ENCODE measurements around the gene SEMA3B. TPM values are rescaled to one million over a fixed set of nuclear protein-coding genes. Genes with fewer than 3 reads are reported as not detected.
"Not testable (repeated sequence)": the region's sequence is repeated elsewhere in the genome, so short reads cannot be mapped to it uniquely, and the experiment has no call there.

SEMA3B gene
- total RNA-seq, 1 experiment from 2014 or later: 4.8 TPM

DNA sequence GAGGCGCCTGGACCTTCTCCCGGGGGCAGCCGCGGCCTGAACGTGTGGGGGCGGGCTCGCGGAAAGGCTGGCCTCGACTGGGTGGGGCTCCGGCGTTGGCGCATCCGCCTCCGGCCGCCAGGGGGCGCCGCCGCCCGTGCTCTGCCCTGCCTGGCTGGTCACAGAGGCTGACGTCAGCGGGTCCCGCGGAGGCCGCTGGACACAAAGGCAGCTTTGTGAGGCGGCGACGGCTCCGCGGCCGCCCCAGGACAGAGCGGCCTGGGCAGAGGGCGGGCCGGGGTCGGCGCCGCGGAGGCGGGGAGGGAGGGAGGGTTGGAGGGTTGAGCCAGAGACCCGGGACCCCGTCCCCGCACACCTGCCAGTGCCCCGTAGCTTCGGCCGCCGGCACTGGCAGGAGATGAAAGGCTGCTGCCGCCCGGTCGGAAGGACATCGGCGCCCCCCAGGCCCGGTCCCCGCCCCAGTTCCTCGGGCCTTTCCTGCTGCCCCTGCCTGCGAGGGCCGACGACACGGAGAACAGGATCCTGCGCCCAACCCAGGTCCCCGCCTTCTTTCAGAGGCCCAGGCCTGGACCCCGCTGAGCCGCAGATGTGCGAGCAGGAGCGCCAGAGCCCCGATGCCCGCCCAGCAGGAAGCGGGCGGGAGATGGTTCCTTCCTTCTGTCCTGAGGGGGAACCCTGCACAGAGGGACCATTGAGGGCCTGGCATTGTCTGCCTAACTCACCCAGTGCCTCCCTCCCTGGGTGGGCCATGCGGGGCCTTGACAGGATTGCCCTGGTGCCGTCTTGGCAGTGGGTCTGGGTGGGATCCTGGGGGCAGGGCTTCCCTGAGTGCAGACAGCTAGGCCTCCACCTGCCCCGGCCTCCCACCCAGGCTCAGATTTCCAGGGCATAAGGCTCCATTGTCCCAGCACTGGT is 8.7 kb upstream of the SEMA3B start:
- no peaks in the 10 kb centered on the region for H3K9me3 ChIP-seq (replicated peaks)
- H3K27ac ChIP-seq: peak overlapping the region; percentile 99
- no peaks in the 10 kb centered on the region for H3K27me3 ChIP-seq
- H3K4me3 ChIP-seq: peak overlapping the region; percentile 57
- H3K4me1 ChIP-seq: peaks cover 44% of the 10 kb centered on the region
- peak; percentile 95 for DNase-seq
- H3K36me3 ChIP-seq: peaks cover 6% of the 10 kb centered on the region; the same call in 1 of the 2 replicates

DNA sequence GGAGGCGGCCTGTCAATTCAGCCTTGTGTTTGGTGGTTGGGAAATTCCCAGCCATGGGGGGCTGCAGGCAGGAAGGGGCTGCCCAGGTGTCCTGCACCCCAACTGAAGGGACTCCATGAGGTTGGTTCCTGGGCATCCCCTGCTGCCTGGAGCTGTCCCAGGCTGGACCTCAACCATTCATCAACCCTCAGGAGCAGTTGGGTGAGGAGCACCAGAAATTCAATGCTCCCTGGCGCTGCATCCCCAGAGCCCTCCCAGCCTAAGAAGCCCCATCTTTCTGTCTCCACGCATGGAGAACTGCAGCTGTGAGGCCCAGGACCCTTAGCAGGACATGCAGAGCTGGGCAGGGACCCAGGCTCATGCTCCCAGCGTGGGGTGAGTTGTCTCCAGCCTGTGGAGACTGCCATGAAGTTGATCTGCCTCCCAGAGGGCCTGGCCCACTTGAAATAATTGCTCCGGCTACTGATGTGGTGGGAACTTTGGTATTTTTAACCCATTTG is 8.0 kb upstream of the SEMA3B start:
- peak overlapping the region; percentile 99 for H3K27ac ChIP-seq
- H3K4me1 ChIP-seq: peaks cover 51% of the 10 kb centered on the region
- H3K4me3 ChIP-seq: peak overlapping the region; percentile 57

DNA sequence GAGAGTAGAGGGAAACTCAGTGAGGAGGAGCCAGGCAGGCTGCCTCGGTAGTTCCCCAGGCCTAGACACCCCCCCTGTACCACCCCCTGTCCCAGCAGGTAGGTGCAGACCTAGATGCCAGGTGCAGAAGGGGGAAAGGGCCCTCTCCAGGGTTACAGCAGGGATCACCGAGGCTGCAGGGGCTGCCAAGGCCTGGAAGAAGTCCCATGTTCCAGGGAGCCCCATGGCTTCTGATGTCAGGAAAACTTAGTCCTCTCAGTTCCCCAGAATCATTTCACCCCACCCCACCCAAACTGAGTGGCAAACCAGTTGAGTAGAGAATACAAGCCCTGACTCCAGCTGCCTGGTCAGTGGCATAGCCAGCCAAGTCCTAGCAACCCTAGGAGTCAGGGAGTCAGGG is 7.4 kb upstream of the SEMA3B start:
- peaks cover 6% of the 10 kb centered on the region; the same call in 1 of the 2 replicates for H3K36me3 ChIP-seq
- H3K4me3 ChIP-seq: peak overlapping the region; percentile 57
- peak in 1 of 2 experiments; percentile 26 for DNase-seq
- no peaks in the 10 kb centered on the region for H3K9me3 ChIP-seq (replicated peaks)
- H3K27me3 ChIP-seq: no peaks in the 10 kb centered on the region
- peaks cover 51% of the 10 kb centered on the region for H3K4me1 ChIP-seq
- H3K27ac ChIP-seq: peak overlapping the region; percentile 99

More for the DNA sequence above, 8.0 kb upstream of the SEMA3B start:
- Histone ChIP-seq H3K27me3 (no peaks in the 10 kb centered on the region), H3K36me3 (peaks cover 6% of the 10 kb centered on the region; the same call in 1 of the 2 replicates), H3K9me3 (replicated peaks) (no peaks in the 10 kb centered on the region)
- peak; percentile 42 to 66 for DNase-seq

DNA sequence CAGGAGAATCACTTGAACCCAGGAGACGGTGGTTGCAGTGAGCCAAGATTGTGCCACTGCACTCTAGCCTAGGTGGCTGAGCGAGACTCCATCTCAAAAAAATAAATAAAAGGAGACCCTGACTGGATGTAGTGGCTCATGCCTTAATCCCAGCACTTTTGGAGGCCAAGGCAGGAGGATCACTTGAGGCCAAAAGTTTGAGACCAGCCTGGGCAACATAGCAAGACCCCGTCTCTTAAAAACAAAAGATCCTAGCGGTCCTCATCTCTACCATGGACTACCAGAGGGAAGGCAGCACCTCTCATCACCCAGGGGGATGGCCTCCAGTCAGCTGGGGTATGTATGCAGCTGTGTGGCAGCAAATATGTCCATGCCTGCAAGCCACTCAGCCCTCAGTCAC is 6.7 kb upstream of the SEMA3B start:
- not testable (repeated sequence) for H3K27me3 ChIP-seq; H3K9me3 ChIP-seq (replicated peaks); H3K27ac ChIP-seq; DNase-seq; H3K4me3 ChIP-seq; H3K36me3 ChIP-seq
- peaks cover 52% of the 10 kb centered on the region for H3K4me1 ChIP-seq

DNA sequence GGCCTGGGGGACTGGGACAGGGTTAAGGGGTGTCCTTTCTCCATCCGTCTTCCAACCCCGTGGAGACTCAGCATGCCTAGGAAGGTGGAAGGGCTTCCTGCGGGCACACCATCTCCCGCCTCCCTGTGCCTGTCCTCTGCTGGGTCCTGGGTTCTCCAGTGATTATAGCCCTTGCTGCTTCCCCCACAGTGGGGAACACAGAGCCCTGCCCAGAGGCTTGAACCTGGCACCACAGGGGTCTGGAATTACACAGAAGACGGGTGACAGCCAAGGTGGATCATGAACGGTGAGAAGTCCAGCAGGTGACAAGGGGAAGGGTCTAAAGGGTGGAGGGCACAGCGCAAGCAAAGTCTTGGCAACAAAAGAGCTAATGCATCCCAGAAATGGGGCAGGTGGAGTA is 6.2 kb upstream of the SEMA3B start:
- no peaks in the 10 kb centered on the region for H3K9me3 ChIP-seq (replicated peaks)
- no peaks in the 10 kb centered on the region for H3K27me3 ChIP-seq
- H3K4me3 ChIP-seq: no peak overlapping the region
- H3K36me3 ChIP-seq: 0 out of 2 replicates have a peak, but pooled peaks cover 3% of the 10 kb centered on the region
- H3K4me1 ChIP-seq: peaks cover 57% of the 10 kb centered on the region
- no peak overlapping the region for H3K27ac ChIP-seq
- no peak for DNase-seq

DNA sequence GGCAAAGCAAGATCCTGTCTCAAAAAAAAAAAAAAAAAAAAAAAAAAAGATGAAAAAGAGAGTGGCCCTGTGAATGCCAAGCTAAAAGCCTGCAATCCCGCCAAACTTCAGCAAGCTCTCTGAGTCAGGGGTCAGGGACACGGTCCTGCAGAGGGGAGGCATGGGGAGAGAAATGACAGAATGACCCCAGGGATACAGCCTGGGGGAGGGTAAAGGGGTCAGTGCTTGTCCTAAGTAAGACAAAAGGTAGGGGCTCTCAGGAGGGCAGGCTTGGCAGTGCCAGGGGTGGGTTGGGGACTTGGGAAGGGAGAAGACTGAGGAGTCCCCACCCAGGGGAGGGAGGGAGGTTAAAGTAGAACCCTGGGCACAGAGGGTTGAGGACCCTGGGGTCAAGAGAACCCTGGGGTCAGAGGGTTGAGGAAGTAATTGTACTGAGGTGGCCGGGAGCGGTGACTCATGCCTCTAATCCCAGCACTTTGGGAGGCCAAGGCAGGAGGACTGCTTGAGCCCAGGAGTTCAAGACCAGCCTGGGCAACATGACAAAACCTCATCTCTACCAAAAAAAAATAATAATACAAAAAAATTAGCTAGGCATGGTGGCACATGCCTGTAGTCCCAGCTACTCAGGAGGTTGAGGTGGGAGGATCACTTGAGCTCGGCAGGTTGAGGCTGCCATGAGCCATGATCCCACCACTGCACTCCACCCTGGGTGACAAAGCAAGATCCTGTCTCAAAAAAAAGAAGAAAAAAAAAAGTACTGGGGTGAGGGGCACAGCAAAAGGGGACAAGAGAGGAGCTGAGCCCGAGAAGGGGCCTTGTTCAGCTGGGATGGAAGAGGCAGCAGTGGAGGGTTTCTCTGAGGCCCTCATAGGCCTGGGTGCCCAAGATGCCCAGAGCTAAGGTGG is 5.2 kb upstream of the SEMA3B start:
- H3K4me3 ChIP-seq: no peak overlapping the region
- H3K27ac ChIP-seq: peak overlapping the region; percentile 47; the same call in 1 of the 2 replicates
- DNase-seq: no peak
- peaks cover 56% of the 10 kb centered on the region for H3K4me1 ChIP-seq
- H3K36me3 ChIP-seq: no peaks in the 10 kb centered on the region
- H3K9me3 ChIP-seq (replicated peaks): no peaks in the 10 kb centered on the region
- H3K27me3 ChIP-seq: no peaks in the 10 kb centered on the region

DNA sequence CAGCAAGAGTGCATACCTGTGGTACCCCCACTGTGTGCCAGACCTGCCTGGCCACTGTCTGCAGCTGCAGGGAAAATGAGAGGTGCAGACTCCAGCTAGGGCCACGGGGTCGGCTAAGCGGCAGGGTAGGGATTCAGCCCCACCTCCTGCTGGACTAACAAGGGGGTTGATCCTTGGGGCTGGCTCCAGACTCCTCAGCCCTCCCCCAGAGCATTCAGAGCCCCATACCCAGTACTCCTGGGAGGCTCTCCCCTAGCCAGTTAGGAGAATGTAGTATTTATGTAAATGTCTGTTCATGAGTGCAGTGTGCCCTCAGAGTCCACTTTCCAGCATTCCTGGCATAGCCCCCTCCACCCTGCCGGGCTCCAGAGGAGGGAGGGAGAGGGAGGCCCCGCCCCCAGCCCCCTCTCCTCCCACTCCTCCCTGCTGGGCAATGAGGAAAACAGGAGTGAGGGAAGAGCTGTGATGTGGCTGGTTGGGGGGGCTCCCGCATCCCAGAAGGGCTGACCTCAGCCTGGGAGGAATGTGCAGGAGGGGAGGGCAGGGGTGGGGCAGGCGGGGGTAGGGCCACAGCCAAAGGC is 4.5 kb upstream of the SEMA3B start:
- no peaks in the 10 kb centered on the region for H3K27me3 ChIP-seq
- peak overlapping the region; percentile 47; the same call in 1 of the 2 replicates for H3K27ac ChIP-seq
- peaks cover 56% of the 10 kb centered on the region for H3K4me1 ChIP-seq
- no peaks in the 10 kb centered on the region for H3K9me3 ChIP-seq (replicated peaks)
- no peaks in the 10 kb centered on the region for H3K36me3 ChIP-seq
- DNase-seq: peak; percentile 91 to 92
- no peak overlapping the region for H3K4me3 ChIP-seq

DNA sequence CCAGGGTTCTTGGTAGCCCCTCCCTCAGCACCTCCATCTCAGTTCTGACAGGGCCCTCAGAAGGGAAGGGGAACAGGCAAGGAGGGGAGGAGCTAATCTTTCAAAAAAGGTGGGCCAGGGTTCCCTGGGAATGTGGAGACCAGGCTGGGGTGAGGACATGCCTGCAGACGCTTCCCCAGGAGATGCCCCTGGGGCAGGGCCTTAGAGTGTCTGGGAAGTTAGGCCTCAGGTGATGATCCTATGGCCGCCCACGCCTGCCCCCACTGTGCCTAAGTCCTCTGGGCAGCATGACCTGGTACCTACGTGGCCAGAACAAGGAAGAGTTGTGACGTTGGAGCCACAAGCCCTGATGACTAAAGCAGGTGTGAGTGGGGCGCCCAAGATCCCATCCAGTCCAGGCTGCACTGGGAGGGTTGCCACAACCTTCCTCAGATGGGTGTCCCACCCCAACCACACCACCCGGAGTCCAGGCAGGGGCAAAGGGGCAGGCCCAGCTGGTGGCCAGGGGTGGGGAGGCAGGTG is 3.9 kb upstream of the SEMA3B start:
- H3K4me3 ChIP-seq: no peak overlapping the region
- H3K36me3 ChIP-seq: no peaks in the 10 kb centered on the region
- peaks cover 58% of the 10 kb centered on the region for H3K4me1 ChIP-seq
- no peaks in the 10 kb centered on the region for H3K27me3 ChIP-seq
- H3K27ac ChIP-seq: peak overlapping the region; percentile 47; the same call in 1 of the 2 replicates
- H3K9me3 ChIP-seq (replicated peaks): no peaks in the 10 kb centered on the region
- peak in 1 of 2 experiments; percentile 25 for DNase-seq

DNA sequence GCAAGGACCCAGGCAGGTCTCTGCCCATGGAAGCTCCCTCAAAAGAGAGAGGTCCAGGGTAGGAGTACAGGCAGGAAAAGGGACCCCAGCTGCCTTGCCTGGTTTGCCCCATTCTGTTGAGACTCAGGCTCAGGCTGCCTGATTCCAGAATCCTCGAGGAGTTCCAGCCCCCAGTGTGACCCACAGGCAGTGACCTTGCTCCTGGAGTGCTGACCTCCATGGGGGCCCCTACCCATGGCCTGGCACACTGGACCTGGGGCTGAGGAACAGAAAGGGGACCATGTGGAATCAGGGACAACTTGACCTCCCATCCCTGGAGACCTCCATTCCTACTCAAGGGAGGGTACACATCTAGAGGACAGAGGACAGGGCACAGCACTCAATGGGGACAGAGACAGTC is 3.4 kb upstream of the SEMA3B start:
- H3K36me3 ChIP-seq: no peaks in the 10 kb centered on the region
- H3K27me3 ChIP-seq: no peaks in the 10 kb centered on the region
- H3K27ac ChIP-seq: no peak overlapping the region
- DNase-seq: no peak
- H3K9me3 ChIP-seq (replicated peaks): no peaks in the 10 kb centered on the region
- H3K4me1 ChIP-seq: peaks cover 61% of the 10 kb centered on the region
- no peak overlapping the region for H3K4me3 ChIP-seq

DNA sequence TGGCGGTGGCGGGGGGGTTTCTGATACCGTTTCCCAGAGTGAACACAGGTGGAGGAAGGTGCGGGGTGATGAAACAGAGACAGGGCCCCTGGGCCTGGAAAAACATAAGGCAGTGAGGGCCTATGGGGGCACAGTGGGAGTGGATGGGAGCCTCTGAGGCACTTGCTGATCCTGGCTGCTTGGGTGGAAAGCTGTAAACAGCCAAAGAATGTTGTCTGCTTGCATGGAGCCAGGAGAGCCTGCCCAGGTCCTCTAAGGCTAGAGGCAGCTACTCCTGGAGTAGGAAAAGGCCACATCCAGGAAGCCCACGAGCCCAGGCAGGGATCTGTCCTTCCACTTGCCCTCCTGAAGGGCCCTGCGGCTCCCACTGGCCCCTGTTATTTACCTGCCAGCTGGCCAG is 2.9 kb upstream of the SEMA3B start:
- Histone ChIP-seq H3K9me3 (replicated peaks) (no peaks in the 10 kb centered on the region), H3K36me3 (no peaks in the 10 kb centered on the region), H3K27me3 (no peaks in the 10 kb centered on the region), H3K4me3 (no peak overlapping the region), H3K27ac (no peak overlapping the region), H3K4me1 (peaks cover 58% of the 10 kb centered on the region)
- DNase-seq: no peak

DNA sequence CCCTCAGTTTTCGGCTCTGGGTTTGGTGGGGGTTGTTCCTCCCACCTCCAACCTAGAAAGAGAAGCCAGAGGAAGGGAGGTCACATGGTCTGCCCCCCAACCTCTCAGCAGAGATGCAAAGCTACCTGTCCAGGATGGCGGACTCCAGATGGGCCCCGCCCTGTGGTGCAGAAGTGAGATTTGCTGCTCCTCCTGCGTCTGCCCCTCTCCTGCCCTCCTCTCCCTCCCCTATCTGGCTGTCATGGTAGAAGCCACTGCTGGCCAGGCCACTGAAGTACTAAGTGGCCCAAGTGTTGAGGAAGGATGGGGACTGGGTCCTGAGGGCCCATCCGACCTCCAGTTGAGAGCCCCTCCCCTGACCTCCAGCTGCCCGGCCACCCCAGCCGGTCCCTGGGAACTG is 2.1 kb upstream of the SEMA3B start:
- Histone ChIP-seq H3K9me3 (replicated peaks) (no peaks in the 10 kb centered on the region), H3K27ac (no peak overlapping the region), H3K27me3 (no peaks in the 10 kb centered on the region), H3K4me3 (no peak overlapping the region; the same call in 1 of the 2 replicates), H3K4me1 (peaks cover 50% of the 10 kb centered on the region), H3K36me3 (no peaks in the 10 kb centered on the region)
- no peak for DNase-seq

DNA sequence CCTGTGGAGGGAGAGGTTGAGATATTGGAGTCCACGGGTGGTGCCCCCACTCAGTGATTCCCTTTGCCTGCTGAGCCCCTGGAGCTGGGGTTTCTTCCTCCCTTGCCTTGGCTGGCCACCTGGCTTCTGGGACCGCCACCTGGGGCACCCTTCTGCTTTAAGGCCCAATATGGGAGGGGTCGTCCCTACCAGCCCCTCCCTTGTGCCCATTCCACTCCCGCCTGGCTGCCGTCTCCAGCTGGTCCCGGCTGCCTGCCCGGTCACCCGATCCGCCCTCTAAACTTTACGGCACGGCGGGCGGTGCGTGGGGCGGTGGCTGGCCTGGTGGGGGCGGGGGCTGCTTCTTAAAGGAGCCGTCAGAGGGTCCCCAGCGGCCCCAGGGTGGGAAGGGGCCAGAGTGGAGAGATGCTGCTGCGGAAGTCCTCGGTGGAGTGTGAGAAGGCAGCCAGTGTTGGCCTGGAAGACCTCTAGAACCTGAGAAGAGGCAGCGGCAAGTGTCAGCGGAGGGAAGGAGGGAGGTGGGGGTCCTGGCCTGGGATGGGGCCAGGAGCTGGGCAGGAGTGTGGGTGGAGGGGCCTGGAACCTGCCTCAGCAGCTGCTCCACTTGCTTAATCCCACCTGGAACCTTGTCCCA is 1.6 kb upstream of the SEMA3B start:
- Histone ChIP-seq H3K27ac (no peak overlapping the region), H3K27me3 (no peaks in the 10 kb centered on the region), H3K4me3 (peak overlapping the region; percentile 30), H3K36me3 (no peaks in the 10 kb centered on the region), H3K4me1 (peaks cover 48% of the 10 kb centered on the region), H3K9me3 (replicated peaks) (no peaks in the 10 kb centered on the region)
- peak; percentile 53 to 55 for DNase-seq

DNA sequence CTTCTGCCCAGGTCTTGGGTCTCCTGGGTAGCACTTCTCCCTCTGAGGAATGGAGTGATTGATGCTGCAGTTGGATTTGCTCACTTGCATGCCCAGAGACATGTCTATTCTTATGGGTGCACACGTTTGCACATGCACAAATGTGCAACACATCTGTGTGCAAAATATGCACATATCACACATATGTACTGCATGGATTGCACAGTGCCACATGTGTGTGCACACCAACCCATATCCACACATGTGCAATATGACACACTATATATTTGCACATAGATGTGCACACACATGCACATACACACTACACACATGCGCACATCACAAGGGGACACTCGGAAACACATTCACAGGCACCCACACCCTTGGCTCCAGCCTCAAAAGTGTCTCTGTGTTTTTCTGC is 671 bp upstream of the SEMA3B start:
- Histone ChIP-seq H3K4me1 (peaks cover 48% of the 10 kb centered on the region), H3K9me3 (replicated peaks) (no peaks in the 10 kb centered on the region), H3K27me3 (no peaks in the 10 kb centered on the region), H3K36me3 (no peaks in the 10 kb centered on the region), H3K27ac (no peak overlapping the region), H3K4me3 (no peak overlapping the region)
- no peak for DNase-seq

DNA sequence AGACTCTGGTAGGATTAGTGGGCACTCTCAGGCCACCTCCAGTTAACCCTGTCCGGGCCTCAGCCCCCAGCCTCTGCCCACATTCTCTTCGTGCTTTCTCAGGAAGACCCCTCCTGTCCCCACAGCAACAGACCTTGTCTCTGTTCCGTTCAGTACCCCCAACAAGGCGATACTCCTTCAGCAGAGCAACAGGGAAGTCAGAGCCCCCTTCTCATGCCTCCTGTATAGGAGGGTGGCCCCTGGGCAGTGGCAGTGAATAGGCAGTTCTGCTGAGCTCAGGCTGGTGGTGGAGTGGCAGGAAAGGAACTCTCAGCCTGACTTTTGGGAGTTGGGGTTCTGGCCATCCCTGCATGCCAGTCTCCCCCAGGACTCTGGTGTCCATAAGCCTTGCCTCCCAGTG is 513 bp downstream of the SEMA3B start:
- no peak for DNase-seq
- H3K36me3 ChIP-seq: no peaks in the 10 kb centered on the region
- H3K27ac ChIP-seq: no peak overlapping the region
- no peaks in the 10 kb centered on the region for H3K9me3 ChIP-seq (replicated peaks)
- H3K4me3 ChIP-seq: peak overlapping the region; percentile 35; the same call in 1 of the 2 replicates
- H3K27me3 ChIP-seq: no peaks in the 10 kb centered on the region
- H3K4me1 ChIP-seq: peaks cover 42% of the 10 kb centered on the region
